GM12864 (cell line): ENCODE results near the gene UBXN10.
"Not testable (repeated sequence)": the region's sequence is repeated elsewhere in the genome, so short reads cannot be mapped to it uniquely, and the experiment has no call there.

Experiments
- DNase-seq: peaks from one replicate; pipeline ENCODE4 v3.0.0-alpha.2; 2011; ENCODE audit warnings: low read depth
- H3K4me3 ChIP-seq: 2 replicates; pipeline ENCODE4 v1.5.1; 2011; ENCODE audit warnings: mild to moderate bottlenecking, low read depth, low read length, control low read depth
- CTCF ChIP-seq: IDR thresholded peaks from 2 replicates; pipeline ENCODE4 v1.5.1; 2011; ENCODE audit warnings: low read depth, mild to moderate bottlenecking, moderate library complexity, low read length, control low read depth, inconsistent platforms; ENCODE audit errors: missing control alignments

Gene UBXN10

DNA sequence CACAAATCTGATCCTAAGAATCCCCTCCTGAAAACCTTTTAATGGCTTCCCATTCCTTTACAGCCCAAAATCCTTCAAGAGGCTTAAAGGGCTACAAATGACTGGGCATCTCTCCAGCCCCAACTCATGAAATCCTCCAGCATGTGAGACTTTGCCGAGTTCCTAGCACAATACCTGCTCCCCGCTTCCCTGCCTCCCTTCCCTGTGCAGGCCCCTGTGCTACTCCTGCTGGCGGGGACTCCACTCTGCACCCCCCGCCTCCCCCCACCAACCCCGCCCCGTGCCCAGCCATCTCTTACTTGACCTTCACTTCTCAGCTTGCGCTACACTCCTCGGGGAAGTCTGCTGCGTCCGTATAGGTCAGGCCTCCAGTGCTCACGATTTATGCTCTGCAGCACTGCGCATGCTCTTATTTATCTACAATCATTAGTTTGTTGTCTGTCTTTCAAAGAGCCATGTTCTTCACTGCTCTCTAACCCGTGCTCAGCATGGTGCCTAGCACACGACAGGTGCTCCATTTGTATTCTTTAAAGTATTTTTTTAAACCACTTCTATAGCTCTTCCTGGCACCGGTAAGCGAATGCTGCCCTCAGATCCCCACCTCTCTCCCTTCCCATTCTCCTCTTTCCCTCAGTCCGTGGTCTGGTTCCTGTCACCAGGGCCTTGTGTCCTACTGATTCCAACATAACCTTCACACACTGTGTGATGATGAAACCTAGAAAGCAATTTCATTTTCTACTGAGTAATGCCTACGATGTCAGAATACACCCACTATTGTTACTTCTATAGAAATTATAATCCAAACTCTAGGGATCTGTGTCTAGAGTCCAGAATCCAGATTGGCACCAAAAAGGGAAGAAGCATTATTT lies 37.9 kb downstream of the UBXN10 start:
- no peak overlapping the region for H3K4me3 ChIP-seq
- no peak for TF ChIP-seq CTCF
- DNase-seq = no peak

DNA sequence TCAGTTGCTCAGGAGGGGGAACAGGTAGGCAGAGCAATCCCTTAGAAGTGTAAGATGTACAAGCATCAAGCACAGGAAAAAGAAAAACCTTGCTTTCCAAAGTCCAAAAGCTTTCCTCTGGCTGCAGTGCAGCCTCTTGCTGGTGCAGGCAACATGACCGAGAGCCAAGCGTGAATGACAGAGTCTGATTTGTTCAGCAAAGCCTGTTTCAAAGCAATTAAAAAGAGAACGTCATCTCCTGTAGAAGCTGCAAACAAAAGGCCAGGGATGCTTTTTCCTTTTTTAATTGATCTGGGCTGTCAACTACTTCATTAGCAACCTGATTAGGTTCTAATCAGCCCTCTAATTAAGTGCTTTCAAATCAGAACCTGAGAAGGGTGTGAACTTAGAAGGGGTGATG lies 38.6 kb downstream of the UBXN10 start:
- TF ChIP-seq CTCF = no peak
- no peak for DNase-seq
- no peak overlapping the region for H3K4me3 ChIP-seq

GRCh38 chr1:20227704-20228103 lies 41.8 kb downstream of the UBXN10 start:
- TF ChIP-seq CTCF = no peak
- H3K4me3 ChIP-seq = no peak overlapping the region
- no peak for DNase-seq

DNA sequence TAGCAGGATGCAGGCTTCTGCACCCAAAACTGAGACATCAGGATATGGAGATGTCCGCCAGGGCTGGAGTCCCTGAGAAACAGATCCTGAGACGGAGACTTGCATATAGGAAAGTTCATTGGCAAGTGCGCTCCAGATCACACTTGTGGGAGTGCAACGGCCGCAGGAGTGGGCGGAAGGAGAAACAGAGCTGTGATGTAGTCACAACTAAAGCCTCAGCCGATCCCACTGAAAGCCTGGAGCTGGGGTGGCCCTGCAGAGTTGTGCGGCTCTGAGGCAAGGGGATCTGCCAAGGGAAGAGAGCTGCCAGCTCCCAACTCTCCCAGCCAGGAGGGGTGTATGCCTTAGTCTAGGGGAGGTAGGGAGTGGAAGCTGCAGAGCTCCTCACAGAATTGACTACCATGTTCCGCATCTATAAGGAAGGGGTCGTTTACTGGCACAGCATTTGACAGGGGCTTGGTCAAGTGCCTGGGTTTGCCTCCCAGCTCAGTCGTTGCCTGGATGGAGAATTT lies 42.5 kb downstream of the UBXN10 start:
- no peak overlapping the region for H3K4me3 ChIP-seq
- TF ChIP-seq CTCF = no peak
- DNase-seq = no peak

DNA sequence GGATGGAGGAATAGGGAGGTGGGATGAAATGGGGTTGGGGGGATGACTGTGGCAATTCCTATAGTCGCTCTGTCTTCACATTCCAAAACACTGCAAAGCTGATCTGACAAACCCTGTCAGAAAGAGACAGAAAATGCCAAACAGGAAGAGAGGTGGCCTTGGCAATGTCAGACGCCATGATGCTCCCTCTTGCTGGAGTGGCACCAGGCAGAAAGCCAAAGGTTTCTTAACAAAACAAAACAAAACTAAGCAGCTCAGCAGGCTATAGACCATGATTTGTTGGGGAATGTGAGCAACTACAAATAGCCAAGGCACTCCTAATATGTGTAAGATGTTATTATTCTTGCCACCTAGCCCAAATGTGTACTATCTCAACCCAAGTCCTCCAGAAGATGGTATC lies 43.3 kb downstream of the UBXN10 start:
- H3K4me3 ChIP-seq = no peak overlapping the region
- no peak for DNase-seq
- TF ChIP-seq CTCF = no peak

DNA sequence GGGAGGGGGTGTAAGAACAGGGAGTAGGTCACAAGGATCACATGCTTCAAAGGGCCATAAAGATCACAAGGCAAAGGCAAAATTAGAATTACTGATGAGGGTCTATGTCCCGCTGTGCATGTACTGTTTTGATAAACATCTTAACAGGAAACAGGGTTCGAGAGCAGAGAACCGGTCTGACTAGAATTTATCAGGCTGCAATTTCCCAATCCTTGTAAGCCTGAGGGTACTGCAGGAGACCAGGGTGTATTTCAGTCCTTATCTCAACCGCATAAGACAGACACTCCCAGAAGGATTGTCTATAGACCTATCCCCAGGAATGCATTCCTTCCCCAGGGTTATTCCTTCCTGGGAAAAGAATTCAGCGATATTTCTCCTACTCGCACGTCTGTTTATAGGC lies 46.7 kb downstream of the UBXN10 start:
- DNase-seq, H3K4me3 ChIP-seq: not testable (repeated sequence)

GRCh38 chr1:20233394-20233793 lies 47.5 kb downstream of the UBXN10 start:
- DNase-seq = no peak
- no peak for TF ChIP-seq CTCF
- H3K4me3 ChIP-seq = no peak overlapping the region
